ENCODE results near the gene HSBP1L1. TPM values are rescaled to one million over a fixed set of nuclear protein-coding genes. Genes with fewer than 3 reads are reported as not detected.
A peak's percentile ranks its signal among the peaks of the same experiment; 100 is the strongest.

HSBP1L1 gene
- total RNA-seq, 2 donors from 2014 or later: 1.2 to 6.2 TPM

DNA sequence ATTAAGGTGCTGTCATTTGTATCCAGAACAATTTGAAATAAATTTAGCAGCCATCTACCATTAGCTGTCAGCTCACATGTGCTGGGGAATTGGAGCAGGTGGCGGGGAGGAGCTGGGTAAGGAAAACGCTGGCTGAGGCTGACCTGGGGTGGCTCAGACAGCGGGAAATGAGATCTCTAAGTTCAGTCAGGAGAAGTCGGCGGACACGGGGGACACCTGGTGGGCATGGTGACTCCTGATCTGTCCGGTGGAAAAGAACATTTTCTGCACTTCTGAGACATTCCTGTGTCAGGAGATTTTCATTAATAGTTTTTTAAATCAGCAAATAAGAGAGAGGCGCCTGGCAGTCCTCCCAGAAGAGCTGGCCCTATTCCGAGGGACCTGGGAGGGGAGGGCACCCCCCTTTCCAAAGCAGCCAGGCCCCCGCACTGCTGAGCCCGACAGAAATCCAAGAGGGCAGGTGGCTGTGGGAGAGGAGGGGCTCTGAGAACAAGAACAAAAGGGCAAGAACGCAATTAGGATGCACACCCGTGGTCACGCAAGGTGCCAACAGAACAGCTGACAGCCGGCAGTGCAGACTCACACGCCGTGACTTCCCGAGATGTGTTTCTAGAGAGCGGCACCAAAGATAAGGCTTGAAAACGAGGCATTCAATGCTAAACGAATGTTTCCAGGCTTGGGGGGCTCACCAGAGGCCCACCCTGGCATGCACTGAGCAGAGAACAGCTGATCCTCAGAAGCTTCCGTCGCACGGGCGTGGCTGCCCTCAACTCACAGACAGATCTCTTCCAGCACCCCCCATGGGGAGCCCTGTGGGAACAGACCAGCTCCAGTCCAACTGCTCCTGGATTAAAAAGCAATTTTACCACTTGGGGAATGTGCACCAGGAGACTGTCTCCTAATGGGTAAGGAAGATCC lies 39.4 kb upstream of the HSBP1L1 start:
- Mint-ChIP-seq H3K4me3 (no peak overlapping the region), H3K27ac (no peak overlapping the region), H3K27me3 (no peaks in the 10 kb centered on the region), H3K9me3 (peaks cover 11% of the 10 kb centered on the region), H3K36me3 (peaks cover 15% of the 10 kb centered on the region), H3K4me1 (ENCODE audit: low read depth in 2 of 2) (peaks cover 5 to 6% of the 10 kb centered on the region in 2 donors)
- ATAC-seq (no peak), DNase-seq (ENCODE audit: low spot score) (no peak)

DNA sequence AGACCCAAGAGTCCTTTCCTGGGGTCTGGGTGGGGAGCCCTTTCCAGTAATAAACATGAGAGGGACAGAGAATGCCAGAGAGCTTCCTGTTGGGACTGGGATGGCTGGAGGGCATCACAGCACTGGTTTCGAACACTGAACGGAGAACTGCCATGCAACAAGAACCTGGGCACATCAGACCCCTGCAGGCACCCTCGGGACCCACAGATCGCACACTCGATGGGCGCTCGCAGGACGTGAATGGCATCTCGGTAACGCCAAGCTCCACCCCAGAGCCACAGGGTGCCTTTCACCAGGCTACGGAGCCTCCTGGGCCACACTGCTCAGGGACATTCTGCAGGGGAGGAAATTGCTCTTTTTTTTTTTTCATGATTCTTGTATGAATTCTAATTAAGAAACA lies 38.1 kb upstream of the HSBP1L1 start:
- peaks cover 5 to 6% of the 10 kb centered on the region in 2 donors for H3K4me1 Mint-ChIP-seq (ENCODE audit: low read depth in 2 of 2)
- H3K4me3 Mint-ChIP-seq: no peak overlapping the region
- no peak overlapping the region for H3K27ac Mint-ChIP-seq
- DNase-seq (ENCODE audit: low spot score) (no peak), ATAC-seq (no peak)
- peaks cover 21% of the 10 kb centered on the region for H3K36me3 Mint-ChIP-seq
- H3K27me3 Mint-ChIP-seq: no peaks in the 10 kb centered on the region
- H3K9me3 Mint-ChIP-seq: peaks cover 11% of the 10 kb centered on the region

DNA sequence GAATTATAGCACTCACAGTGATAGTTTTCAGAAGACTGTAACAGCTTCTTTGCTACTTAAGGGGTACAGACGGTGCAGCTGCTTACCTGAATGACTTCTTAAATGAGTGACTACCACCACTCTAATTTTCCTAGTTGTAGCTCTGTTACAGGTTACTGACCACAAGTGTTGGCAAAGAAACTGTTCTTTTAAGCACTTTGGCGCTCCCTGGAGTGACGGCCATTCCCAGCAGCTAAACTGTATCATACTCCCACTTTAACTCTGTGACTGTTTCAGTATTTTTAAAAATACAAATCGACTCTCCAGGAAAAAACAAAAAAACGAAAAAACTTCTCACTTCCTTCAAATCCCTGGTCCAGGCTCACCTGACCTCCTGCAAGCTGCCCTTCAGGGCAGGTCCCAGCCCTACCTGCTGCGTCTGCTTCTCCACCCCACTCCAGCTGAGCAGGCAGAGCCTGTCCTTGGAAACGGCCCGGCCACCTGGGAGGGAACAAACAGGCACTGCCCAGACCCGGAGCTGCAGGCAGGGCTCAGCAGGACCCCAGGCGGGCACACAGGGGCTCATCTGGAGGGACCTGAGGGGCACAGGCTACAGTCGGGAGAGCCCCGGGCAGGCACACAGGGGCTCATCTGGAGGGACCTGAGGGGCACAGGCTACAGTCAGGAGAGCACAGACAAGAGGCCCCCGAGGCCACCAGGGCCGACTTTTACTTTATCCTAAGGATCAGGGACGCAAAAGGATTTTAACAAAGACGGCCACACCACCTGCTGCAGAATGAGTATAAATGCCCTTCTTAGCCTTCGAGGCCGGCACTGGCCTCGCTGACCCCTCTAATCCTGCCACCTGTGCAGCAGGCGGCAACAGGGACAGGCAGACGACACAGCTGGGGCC lies 37.5 kb upstream of the HSBP1L1 start:
- Mint-ChIP-seq H3K4me3 (no peak overlapping the region), H3K36me3 (peaks cover 26% of the 10 kb centered on the region), H3K27ac (no peak overlapping the region), H3K4me1 (ENCODE audit: low read depth in 2 of 2) (peaks cover 5 to 6% of the 10 kb centered on the region in 2 donors), H3K9me3 (peaks cover 11% of the 10 kb centered on the region), H3K27me3 (no peaks in the 10 kb centered on the region)
- no peak for DNase-seq (ENCODE audit: low spot score)
- no peak for ATAC-seq

DNA sequence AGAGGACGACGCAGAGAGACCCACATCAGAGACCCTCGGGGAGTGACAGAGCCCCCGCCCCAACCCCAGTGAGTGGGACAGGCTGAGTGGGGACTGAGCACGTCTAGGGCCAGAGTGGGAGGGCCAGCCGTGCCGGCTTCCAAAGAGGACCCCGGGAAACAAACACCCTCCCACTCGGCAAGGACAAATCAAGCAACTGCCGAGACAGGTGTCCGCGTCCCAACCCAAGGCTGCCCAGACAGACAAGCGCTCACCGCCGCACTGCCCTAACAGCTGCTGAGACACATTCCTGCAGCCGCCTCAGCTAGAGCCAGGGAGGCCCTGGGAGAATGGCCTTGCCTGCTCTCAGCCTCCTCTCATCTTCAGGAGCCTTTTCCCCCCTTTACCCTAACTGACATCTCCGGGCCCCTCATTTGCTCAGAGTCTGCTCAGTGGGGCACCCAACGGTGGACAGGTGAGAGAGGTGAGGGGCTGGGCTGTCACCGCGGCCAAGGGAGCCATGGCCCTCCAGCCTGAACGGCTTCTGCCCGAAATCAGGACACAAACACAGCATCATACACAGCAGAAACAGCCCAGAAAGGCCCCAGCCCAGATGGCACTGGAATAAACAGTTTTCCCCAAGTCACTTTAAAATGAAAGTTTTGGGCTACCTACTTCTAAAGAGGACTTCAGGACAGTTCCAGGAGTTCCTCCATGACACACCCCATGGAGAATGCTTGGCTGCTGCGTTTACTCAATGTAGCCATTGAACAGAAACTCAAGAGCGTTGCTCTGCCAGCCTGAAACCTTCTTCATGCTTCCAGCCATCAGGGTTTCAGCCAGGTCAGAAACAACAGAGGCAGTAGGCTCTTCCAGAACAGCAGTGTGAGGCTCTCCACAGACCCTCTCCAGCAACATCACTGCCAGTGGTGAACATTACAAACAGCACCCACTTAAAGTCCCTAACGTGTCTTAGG lies 36.6 kb upstream of the HSBP1L1 start:
- ATAC-seq (peak in 1 of 2 donors; percentile 40), DNase-seq (ENCODE audit: low spot score) (no peak)
- H3K4me3 Mint-ChIP-seq: no peak overlapping the region
- H3K9me3 Mint-ChIP-seq: peaks cover 18% of the 10 kb centered on the region
- no peaks in the 10 kb centered on the region for H3K27me3 Mint-ChIP-seq
- H3K27ac Mint-ChIP-seq: no peak overlapping the region
- peaks cover 35% of the 10 kb centered on the region for H3K36me3 Mint-ChIP-seq
- peaks cover 5 to 6% of the 10 kb centered on the region in 2 donors for H3K4me1 Mint-ChIP-seq (ENCODE audit: low read depth in 2 of 2)

DNA sequence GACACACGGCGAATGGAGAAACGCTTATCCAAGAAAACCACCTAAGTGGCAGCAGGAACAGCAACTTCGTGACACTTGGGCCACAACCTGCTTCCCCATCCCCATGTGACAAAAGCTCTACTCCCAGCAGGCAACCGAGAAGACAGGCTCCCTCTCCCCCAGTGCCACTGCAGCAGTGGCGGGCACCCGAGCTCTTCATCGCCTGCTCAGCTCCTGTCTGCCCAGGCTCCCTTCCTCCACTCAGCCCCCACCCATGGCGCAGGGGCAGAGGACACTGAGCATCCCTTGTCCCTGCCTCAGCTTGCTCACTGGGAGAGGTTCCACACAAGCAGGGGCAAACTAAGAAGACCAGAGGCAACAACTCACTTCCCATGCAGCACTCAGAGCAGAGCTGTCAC lies 35.9 kb upstream of the HSBP1L1 start:
- ATAC-seq: no peak
- Mint-ChIP-seq H3K9me3 (peaks cover 22% of the 10 kb centered on the region), H3K36me3 (peaks cover 42% of the 10 kb centered on the region), H3K27ac (no peak overlapping the region), H3K27me3 (no peaks in the 10 kb centered on the region), H3K4me1 (ENCODE audit: low read depth in 2 of 2) (peaks cover 5 to 6% of the 10 kb centered on the region in 2 donors), H3K4me3 (no peak overlapping the region)
- DNase-seq (ENCODE audit: low spot score): no peak

DNA sequence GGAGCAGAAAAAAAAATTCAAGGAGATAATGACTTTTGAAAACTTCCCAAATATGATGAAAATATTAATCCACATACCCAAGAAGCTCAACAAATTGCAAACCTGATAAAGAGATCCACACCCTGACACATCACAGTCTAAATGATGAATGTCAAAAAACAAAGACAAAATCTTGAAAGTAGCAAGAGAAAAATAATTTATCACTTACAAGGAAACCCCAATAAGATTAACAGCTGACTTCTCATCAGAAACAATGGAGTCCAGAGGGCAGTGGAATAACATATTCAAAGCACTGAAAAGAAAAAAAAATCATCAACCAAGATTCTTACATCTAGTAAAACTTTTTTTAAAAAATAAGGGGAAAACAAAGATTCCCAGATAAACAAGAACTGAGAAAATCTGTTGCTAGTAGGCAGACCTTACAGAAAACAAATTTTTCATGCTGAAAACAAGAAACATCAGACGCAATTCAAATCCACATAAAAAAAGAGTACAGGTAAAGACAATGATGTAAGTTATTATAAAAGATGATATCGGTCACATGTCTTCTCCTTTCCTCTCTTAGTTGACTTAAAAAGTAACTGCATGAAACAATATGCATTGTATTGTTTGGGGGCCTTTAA lies 34.3 kb upstream of the HSBP1L1 start:
- peaks cover 46% of the 10 kb centered on the region for H3K36me3 Mint-ChIP-seq
- H3K27ac Mint-ChIP-seq: no peak overlapping the region
- DNase-seq (ENCODE audit: low spot score) (no peak), ATAC-seq (no peak)
- peaks cover 25% of the 10 kb centered on the region for H3K9me3 Mint-ChIP-seq
- H3K4me1 Mint-ChIP-seq (ENCODE audit: low read depth in 2 of 2): peaks cover 5 to 6% of the 10 kb centered on the region in 2 donors
- H3K27me3 Mint-ChIP-seq: no peaks in the 10 kb centered on the region
- H3K4me3 Mint-ChIP-seq: no peak overlapping the region

DNA sequence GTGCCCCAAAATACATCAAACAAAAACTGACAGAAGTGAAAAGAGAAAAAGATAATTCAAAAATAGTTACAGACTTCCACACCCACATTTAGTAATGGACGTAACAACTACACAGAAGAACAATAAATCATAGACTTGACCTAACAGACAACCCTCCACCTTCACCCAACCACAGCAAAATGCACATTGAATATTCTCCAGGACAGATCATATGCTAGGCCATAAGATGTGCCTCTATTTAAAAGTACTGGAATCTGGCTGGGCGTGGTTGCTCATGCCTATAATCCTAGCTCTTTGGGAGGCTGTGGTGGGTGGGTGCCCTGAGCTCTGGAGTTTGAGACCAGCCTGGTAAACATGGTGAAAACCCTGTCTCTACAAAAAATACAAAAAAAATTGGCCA lies 33.0 kb upstream of the HSBP1L1 start:
- DNase-seq (ENCODE audit: low spot score) (no peak), ATAC-seq (no peak)
- H3K4me1 Mint-ChIP-seq (ENCODE audit: low read depth in 2 of 2): peaks cover 4 to 5% of the 10 kb centered on the region in 2 donors
- no peak overlapping the region for H3K4me3 Mint-ChIP-seq
- peaks cover 58% of the 10 kb centered on the region for H3K36me3 Mint-ChIP-seq
- H3K27me3 Mint-ChIP-seq: no peaks in the 10 kb centered on the region
- H3K27ac Mint-ChIP-seq: no peak overlapping the region
- H3K9me3 Mint-ChIP-seq: peaks cover 29% of the 10 kb centered on the region

DNA sequence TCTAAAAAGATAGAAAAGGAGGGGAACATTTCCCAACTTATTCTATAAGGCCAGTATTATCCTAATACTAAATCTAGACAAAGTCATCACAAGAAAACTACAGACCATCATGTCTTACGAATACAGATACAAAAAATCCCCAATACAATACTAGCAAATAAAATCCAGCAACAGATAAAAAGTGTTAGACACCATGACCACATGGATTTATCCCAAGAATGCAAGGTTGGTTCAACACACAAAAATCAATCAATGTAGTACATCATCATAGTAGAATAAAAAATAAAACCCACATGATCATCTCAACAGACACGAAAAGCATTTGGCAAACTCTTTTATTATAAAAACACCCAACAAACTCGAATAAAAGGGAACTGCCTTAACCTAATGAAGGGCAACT lies 31.5 kb upstream of the HSBP1L1 start:
- H3K9me3 Mint-ChIP-seq: peaks cover 29% of the 10 kb centered on the region
- no peaks in the 10 kb centered on the region for H3K27me3 Mint-ChIP-seq
- H3K36me3 Mint-ChIP-seq: peaks cover 65% of the 10 kb centered on the region
- peaks cover 5 to 8% of the 10 kb centered on the region in 2 donors for H3K4me1 Mint-ChIP-seq (ENCODE audit: low read depth in 2 of 2)
- no peak for DNase-seq (ENCODE audit: low spot score)
- H3K4me3 Mint-ChIP-seq: no peak overlapping the region
- ATAC-seq: no peak
- H3K27ac Mint-ChIP-seq: no peak overlapping the region

DNA sequence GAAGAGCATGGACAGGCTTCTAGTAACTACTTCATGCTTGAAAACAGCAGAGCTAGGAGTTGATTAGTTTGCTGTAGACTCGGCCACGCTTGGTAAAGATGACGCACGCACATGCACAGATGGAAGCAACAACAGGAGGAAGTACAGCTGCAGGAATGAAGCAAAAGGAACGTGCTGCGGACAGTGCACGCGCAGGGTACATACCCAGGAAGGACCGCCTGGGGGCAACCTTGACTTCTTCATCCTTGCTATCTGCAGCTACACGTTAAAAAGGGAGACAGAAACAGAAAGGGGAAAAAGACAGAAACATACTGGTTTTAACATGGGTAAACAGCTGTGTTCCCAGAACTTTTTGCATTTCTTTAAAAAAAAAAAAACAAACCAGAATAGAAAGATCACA lies 30.7 kb upstream of the HSBP1L1 start:
- Mint-ChIP-seq H3K9me3 (peaks cover 29% of the 10 kb centered on the region), H3K27ac (no peak overlapping the region), H3K4me3 (no peak overlapping the region), H3K36me3 (peaks cover 63% of the 10 kb centered on the region), H3K27me3 (no peaks in the 10 kb centered on the region), H3K4me1 (ENCODE audit: low read depth in 2 of 2) (peaks cover 4 to 8% of the 10 kb centered on the region in 2 donors)
- DNase-seq (ENCODE audit: low spot score) (no peak), ATAC-seq (no peak)

DNA sequence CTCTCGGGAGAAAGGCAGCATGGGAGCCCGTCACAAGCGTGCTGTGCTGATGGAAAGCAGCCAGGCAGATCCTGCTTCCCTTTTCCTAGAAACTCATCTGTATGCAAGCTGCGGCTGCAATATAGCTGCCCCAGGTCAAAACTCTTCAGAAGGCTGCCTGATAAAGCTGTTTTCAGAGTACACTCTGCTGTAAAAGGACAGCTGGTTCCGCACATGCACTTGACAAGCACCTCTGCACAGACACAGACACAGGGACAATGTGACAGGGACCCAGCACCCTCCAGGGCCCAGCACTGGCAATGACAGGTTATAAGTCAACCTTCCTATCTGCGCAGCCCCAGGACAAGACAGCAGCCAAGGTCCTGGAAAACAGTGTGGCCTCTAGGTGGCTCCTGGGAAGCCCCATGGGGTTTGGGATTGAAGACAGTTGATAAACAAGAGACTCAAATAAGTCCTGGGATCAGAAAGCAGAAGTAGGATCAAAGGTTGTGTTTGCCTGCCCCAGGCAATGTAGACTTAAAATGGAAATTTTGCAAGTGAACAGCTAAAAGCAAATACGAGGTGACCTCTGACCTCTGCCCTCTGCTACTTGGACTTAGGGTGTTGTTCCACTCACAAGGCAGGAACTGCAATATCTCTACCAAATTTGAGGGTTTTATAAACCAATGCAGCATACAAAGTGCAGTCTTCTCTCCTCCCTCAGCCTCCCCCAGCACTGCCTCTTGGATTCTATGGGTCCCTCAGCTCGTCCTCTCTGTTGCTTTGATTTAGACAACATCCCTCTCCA lies 29.9 kb upstream of the HSBP1L1 start:
- peaks cover 0 to 4% of the 10 kb centered on the region in 2 donors for H3K4me1 Mint-ChIP-seq (ENCODE audit: low read depth in 2 of 2)
- H3K27ac Mint-ChIP-seq: no peak overlapping the region
- DNase-seq (ENCODE audit: low spot score): no peak
- H3K36me3 Mint-ChIP-seq: peaks cover 55% of the 10 kb centered on the region
- no peaks in the 10 kb centered on the region for H3K27me3 Mint-ChIP-seq
- H3K4me3 Mint-ChIP-seq: no peak overlapping the region
- peaks cover 24% of the 10 kb centered on the region for H3K9me3 Mint-ChIP-seq
- no peak for ATAC-seq

DNA sequence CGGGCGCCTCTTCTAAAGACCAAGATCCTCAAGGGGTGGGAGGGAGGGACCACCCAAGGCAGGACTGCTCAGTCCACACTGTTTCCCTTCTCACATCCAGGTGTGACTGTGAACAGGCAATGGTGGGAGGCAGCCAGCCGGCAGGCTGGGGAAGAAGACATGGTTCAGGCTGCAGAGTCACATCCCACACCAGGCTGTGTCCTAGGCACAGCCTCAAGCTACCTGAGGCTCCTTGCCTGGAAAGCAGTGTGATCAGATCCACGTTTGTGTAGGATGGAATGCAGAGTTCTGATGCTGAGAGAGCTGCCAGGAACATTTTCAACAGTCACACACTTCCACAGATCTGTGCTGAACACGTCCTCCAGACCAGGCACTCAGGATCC lies 29.4 kb upstream of the HSBP1L1 start:
- H3K27ac Mint-ChIP-seq: no peak overlapping the region
- H3K9me3 Mint-ChIP-seq: peaks cover 18% of the 10 kb centered on the region
- ATAC-seq: no peak
- no peak overlapping the region for H3K4me3 Mint-ChIP-seq
- H3K36me3 Mint-ChIP-seq: peaks cover 54% of the 10 kb centered on the region
- DNase-seq (ENCODE audit: low spot score): no peak
- H3K27me3 Mint-ChIP-seq: no peaks in the 10 kb centered on the region
- H3K4me1 Mint-ChIP-seq (ENCODE audit: low read depth in 2 of 2): peaks cover 0 to 7% of the 10 kb centered on the region in 2 donors

DNA sequence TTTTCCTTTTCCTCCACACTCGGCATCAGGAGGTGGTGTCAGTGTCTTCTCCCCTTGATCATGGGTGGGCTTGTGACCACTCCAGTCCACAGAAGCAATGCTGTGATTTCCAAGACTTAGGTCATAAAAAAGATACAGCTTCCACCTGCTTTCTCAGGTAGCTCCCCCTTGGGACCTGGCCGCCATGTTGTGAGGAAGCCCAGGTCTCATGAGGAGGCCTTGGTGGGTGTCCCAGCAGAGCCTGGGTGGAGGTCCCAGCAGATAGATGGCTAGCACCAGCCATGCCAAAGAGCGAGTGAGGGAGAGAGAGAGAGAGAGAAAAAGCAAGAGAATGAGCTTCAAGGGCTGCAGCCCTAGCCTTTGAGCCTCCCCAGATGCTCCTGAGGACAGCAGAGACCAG lies 28.9 kb upstream of the HSBP1L1 start:
- Mint-ChIP-seq H3K9me3 (peaks cover 18% of the 10 kb centered on the region), H3K27me3 (no peaks in the 10 kb centered on the region), H3K27ac (no peak overlapping the region), H3K4me3 (no peak overlapping the region), H3K36me3 (peaks cover 51% of the 10 kb centered on the region), H3K4me1 (ENCODE audit: low read depth in 2 of 2) (peaks cover 0 to 7% of the 10 kb centered on the region in 2 donors)
- DNase-seq (ENCODE audit: low spot score): no peak
- no peak for ATAC-seq
